Activated CD4-positive, alpha-beta T cell treated with anti-CD3 and anti-CD28 coated beads for 36 hours (primary cell): ENCODE measurements around the gene PCDHB12. TPM values are rescaled to one million over a fixed set of nuclear protein-coding genes. Genes with fewer than 3 reads are reported as not detected.

Experiments
- total RNA-seq, 2 experiments: library from RNA; stranded (reverse); gene quantifications; one replicate each; pipeline ENCODE4 v1.2.3, GENCODE V29; 2021

PCDHB12 gene
- total RNA-seq, 2 experiments from 2014 or later, result not detected

Other genes starting within 250 kb of the PCDHB12 start
- gene PCDHAC2, start 242.2 kb upstream of the PCDHB12 start, total RNA-seq, result not detected
- gene PCDHB1, start 157.3 kb upstream of the PCDHB12 start, total RNA-seq, result not detected
- gene PCDHB2, start 114.1 kb upstream of the PCDHB12 start, total RNA-seq, result not detected
- gene PCDHB3, start 108.2 kb upstream of the PCDHB12 start, total RNA-seq, result not detected
- gene PCDHB4, start 86.9 kb upstream of the PCDHB12 start, total RNA-seq, result not detected
- not detected for gene PCDHB5, start 73.5 kb upstream of the PCDHB12 start, total RNA-seq
- not detected for gene PCDHB6, start 58.7 kb upstream of the PCDHB12 start, total RNA-seq
- not detected for gene PCDHB7, start 36.1 kb upstream of the PCDHB12 start, total RNA-seq
- gene PCDHB8, start 30.9 kb upstream of the PCDHB12 start, total RNA-seq, result not detected
- gene PCDHB16, start 26.3 kb upstream of the PCDHB12 start, total RNA-seq, result not detected
- not detected for gene PCDHB9, start 21.6 kb upstream of the PCDHB12 start, total RNA-seq
- not detected for gene PCDHB10, start 16.4 kb upstream of the PCDHB12 start, total RNA-seq
- not detected for gene PCDHB11, start 9.1 kb upstream of the PCDHB12 start, total RNA-seq
- gene PCDHB13, start 5.2 kb downstream of the PCDHB12 start, total RNA-seq, result not detected
- gene PCDHB14, start 14.6 kb downstream of the PCDHB12 start, total RNA-seq, result not detected
- not detected for gene PCDHB15, start 36.7 kb downstream of the PCDHB12 start, total RNA-seq
- under 1 TPM; 0.27 to 0.30 TPM for gene SLC25A2, start 95.3 kb downstream of the PCDHB12 start, total RNA-seq
- 10 to 100 TPM; 45.2 to 54.4 TPM for gene TAF7, start 112.1 kb downstream of the PCDHB12 start, total RNA-seq
- gene PCDHGA1, start 121.8 kb downstream of the PCDHB12 start, total RNA-seq, result under 1 TPM in 1 of 2 experiments, not detected in 1; 0.05 TPM
- not detected for gene PCDHGA2, start 130.0 kb downstream of the PCDHB12 start, total RNA-seq
- not detected for gene PCDHGA3, start 135.1 kb downstream of the PCDHB12 start, total RNA-seq
- not detected for gene PCDHGB1, start 141.4 kb downstream of the PCDHB12 start, total RNA-seq
- gene PCDHGA4, start 146.3 kb downstream of the PCDHB12 start, total RNA-seq, result under 1 TPM; 0.11 TPM
- gene PCDHGB2, start 151.3 kb downstream of the PCDHB12 start, total RNA-seq, result under 1 TPM; 0.07 to 0.18 TPM
- under 1 TPM; 0.07 to 0.09 TPM for gene PCDHGA5, start 155.4 kb downstream of the PCDHB12 start, total RNA-seq
- not detected for gene PCDHGB3, start 161.5 kb downstream of the PCDHB12 start, total RNA-seq
- gene PCDHGA6, start 165.2 kb downstream of the PCDHB12 start, total RNA-seq, result under 1 TPM; 0.05 to 0.14 TPM
- gene PCDHGA7, start 174.0 kb downstream of the PCDHB12 start, total RNA-seq, result not detected
- under 1 TPM in 1 of 2 experiments, not detected in 1; 0.09 TPM for gene PCDHGB4, start 179.0 kb downstream of the PCDHB12 start, total RNA-seq
- gene PCDHGA8, start 183.9 kb downstream of the PCDHB12 start, total RNA-seq, result not detected
- under 1 TPM; 0.05 to 0.09 TPM for gene PCDHGB5, start 189.2 kb downstream of the PCDHB12 start, total RNA-seq
- gene PCDHGA9, start 194.1 kb downstream of the PCDHB12 start, total RNA-seq, result under 1 TPM in 1 of 2 experiments, not detected in 1; 0.09 TPM
- not detected for gene PCDHGB6, start 199.3 kb downstream of the PCDHB12 start, total RNA-seq
- under 1 TPM in 1 of 2 experiments, not detected in 1; 0.07 TPM for gene PCDHGA10, start 204.3 kb downstream of the PCDHB12 start, total RNA-seq
- not detected for gene PCDHGB7, start 209.0 kb downstream of the PCDHB12 start, total RNA-seq
- gene PCDHGA11, start 212.3 kb downstream of the PCDHB12 start, total RNA-seq, result under 1 TPM in 1 of 2 experiments, not detected in 1; 0.07 TPM
- gene PCDHGA12, start 221.8 kb downstream of the PCDHB12 start, total RNA-seq, result under 1 TPM; 0.07 to 0.09 TPM